HG02973 (cell line): Measurements from ENCODE around the gene GRM3.
"Not testable (repeated sequence)": the region's sequence is repeated elsewhere in the genome, so short reads cannot be mapped to it uniquely, and the experiment has no call there.

Source experiments
- ATAC-seq: cut with Tn5 transposase; IDR thresholded peaks from one replicate; pipeline ENCODE4 v1.9.1; 2021; ENCODE audit warnings: moderate library complexity; ENCODE audit not compliant: unreplicated experiment

The GRM3 gene

GRCh38 chr7:86643561-86644281 lies at the start of gene GRM3:
GRM3 (plus strand) TSS chr7:86643909; CDS start chr7:86765146, 121,237 bp downstream.
- ATAC-seq, result no peak

DNA sequence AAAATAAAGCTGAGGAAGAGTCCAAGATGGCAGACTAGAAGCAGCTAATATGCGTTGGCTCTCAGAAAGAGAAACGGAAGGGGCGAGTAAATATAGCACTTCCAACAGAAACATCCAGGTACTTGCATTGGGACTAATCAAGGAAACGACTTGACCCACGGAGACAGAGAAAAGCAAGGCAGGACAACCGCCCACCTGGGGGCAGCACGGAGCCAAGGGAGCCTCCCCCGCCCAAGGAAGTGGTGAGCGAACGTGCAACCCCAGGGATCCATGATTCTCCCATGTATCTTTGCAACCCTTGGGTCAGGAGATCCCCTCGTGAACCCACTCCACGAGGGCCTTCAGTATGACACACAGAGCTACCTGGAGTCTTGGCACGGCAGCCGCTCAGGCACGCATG lies 45.4 kb upstream of the GRM3 start:
- ATAC-seq, result no peak

DNA sequence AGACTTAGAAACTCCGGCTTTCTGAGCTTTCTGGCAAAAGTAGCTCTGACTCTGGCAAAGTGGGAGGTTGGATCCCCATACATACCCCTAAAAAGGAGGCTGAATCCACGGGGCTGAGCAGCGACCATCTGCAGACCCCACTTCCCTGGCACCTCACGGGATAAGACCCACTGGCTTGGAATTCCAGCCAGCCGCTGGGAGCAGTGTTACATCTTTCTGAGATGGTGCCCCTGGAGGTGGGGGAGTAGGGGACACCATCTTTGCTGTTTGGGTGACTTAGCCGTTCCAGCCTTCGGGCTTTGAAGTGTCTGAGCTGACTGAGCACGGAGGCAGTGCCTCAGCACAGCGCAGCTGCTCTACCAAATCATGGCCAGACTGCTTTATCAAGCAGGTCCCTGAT lies 45.0 kb upstream of the GRM3 start:
- ATAC-seq, result no peak

- ATAC-seq, result no peak
Observed at GRCh38 chr7:86600506-86601290, 43.0 kb upstream of the GRM3 start.

GRCh38 chr7:86615711-86616110 lies 28.0 kb upstream of the GRM3 start:
- not testable (repeated sequence) for ATAC-seq

DNA sequence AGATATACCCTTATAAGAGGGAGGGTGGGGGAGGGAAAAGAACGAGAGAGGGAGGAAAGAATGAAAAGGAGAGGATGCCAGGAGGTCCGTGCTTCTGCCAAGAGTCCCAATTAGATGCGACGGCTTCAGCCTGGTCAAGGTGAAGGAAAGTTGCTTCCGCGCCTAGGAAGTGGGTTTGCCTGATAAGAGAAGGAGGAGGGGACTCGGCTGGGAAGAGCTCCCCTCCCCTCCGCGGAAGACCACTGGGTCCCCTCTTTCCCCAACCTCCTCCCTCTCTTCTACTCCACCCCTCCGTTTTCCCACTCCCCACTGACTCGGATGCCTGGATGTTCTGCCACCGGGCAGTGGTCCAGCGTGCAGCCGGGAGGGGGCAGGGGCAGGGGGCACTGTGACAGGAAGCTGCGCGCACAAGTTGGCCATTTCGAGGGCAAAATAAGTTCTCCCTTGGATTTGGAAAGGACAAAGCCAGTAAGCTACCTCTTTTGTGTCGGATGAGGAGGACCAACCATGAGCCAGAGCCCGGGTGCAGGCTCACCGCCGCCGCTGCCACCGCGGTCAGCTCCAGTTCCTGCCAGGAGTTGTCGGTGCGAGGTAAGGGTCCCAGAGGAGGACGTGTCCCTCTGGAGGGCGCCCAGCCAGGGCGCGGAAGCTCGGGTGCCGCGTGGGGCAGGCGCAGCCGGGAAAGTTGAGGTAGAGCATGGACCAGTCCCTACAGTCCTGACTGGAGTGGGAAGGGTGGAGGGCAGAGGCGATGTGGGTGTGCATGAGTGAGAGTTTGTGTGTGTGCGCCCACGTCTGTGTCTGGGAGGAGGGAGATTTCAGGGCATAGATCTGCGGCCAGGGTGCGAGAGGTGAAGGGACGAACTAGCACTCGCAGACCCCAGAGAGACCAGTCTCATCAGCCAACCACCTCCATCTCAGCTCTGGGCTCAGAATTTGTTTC lies 844 bp downstream of the GRM3 start:
- ATAC-seq, result no peak

DNA sequence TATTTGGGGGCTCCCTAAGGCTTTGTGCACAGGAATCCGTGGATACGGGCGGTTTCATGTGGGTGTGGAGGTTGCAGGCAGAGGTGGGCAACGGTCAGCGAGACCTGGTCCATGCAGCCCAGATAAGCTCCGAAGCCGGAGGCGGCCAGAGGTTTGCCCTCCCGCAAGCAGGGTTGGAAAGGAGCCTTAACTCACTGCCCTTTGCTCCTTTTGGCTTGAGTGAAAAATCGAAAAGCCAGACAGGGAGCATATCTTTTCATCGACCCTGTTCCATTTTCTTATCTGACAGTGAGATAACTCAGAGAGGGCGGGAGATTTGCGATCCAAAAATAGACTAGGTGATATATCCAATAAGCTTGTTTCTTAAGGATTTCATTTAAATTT lies 1.5 kb downstream of the GRM3 start:
- ATAC-seq, result no peak

DNA sequence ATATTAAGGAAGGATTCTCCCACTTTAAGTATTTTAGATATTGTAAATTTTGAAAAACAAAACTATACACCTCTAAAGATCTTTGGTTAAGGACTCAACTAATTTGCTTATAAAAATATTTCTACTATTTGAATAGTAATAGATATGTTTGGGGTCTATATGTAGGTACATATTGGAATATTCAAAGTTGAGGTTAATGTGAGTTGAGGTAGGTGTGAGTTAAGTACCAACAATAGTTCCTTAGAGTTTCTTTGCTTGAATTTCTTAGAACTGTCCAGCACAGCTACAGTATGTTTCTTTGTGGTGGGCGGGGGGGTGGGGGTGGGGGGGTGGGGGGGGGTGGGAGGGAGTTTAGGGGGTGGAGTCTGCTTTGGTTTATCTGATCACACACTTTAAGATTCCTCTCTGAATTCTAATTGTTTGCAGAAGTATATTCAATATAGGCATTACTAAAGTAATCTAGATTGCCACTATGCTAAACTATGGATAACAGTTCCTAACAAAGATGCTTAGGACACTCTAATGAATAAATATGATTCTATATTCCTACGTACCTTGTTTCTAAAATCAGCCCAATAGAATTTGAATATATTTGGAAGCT lies 2.1 kb downstream of the GRM3 start:
- no peak for ATAC-seq

GRCh38 chr7:86647385-86648094 lies 3.8 kb downstream of the GRM3 start:
- no peak for ATAC-seq

- ATAC-seq, result no peak
Observed at GRCh38 chr7:86648169-86648568, 4.5 kb downstream of the GRM3 start.

DNA sequence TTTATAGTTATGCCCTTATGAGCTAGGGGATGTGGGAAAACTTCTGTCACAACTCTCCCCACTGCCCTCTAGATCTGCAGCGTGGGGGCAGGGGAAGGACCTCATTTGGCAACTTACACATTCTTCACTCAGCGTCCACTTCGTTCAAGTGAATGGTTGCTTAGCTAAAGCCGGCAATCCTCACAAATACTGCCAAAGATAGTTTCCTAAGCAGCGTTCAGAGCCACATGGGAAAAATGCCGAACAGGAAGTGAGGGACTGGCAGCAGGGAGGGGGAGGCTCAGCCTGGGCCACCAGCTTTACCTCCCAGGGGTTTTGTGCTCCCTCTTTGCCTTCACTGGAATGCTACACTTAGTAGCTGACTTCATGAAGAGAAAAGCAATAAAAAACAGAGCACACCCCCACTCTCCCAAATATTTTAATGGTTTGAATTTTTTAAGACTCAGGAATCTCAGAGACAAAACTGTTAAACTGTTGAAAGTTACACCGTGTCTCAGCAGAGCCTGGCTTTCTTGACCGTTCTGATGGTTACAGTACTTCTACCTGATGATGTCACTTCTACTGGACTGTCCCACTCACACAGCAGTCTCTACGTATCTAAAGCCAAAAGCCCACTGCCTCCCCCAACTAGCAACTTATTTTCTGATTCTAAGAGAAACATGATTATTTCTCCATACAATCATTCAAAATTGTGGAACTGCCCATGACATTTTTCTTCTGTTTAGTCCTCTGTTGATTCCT lies 10.4 kb downstream of the GRM3 start:
- ATAC-seq, result no peak

DNA sequence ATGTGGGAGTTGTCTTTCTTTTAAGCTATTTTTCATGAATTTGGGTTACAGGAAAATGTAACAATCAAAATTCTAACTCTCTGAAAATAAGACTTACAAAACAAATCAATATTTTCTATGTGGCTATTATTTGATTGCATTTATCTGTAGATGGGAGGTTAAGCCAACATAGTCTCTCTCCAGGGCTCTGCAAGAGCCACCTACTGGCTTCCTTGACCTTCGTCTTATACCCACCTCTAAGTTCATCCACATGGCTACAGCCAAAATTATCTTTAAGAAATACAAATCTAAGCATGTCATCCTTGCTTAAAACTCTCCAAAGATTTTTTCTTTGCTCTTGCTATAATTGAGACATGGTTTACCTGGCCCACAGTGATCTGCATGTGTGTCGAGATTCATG lies 14.2 kb downstream of the GRM3 start:
- no peak for ATAC-seq

GRCh38 chr7:86660950-86661462 lies 17.3 kb downstream of the GRM3 start:
- ATAC-seq, result no peak

DNA sequence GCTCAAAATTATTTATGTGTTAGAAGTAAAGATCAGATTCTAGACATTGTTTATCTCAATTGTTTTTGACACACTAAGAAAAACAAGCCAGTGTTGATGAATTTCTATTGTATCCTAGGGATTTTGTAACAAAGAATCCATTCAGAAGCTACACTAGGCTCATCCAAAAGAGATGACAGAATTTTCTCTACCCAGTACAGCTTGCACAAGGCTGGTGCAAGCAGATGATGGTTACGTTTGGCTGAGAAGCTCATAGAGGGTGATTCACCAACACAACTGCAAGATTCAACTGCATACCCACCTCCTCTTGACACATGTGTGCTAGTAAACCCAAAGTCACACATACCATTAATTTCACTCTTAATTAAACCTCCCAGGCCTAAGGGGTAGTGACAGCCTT lies 20.8 kb downstream of the GRM3 start:
- ATAC-seq, result no peak

GRCh38 chr7:86664991-86665390 lies 21.3 kb downstream of the GRM3 start:
- no peak for ATAC-seq

DNA sequence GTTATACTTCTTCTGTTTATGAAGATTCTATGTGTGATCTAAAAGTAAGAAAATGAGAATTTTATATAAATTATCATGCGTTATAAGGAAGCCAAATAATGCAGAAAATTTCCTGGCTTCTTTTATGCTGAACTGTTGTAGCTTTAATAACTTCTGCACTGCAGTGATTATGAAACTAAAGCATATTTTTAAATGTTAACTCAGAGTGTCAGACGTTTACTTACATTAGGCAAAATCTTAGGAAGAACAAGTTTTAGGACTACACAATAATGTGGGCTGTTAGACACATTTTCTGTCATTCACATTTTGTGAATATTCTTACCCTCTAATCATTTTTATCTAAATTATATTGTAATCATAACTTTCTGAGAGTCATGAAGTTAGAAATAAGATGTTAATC lies 22.0 kb downstream of the GRM3 start:
- ATAC-seq, result no peak

DNA sequence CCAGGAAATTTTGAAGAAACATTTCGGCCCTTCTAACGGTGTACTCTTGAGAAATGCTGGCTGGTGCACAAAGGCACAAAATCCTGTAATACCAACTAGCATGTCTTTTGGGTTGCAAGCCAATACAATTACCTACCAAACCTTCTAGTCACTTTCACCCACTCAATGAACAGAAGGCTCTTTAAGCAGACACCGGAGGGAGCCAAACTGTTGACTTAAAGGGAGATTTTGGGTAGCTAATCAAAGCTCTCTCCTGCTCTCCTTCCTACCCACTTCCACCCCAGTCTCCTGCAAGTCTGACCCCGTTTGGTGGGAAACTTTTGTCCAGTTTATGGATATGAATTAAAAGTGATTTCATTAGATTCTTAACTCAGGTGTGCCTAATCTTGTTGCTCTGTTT lies 24.0 kb downstream of the GRM3 start:
- no peak for ATAC-seq

DNA sequence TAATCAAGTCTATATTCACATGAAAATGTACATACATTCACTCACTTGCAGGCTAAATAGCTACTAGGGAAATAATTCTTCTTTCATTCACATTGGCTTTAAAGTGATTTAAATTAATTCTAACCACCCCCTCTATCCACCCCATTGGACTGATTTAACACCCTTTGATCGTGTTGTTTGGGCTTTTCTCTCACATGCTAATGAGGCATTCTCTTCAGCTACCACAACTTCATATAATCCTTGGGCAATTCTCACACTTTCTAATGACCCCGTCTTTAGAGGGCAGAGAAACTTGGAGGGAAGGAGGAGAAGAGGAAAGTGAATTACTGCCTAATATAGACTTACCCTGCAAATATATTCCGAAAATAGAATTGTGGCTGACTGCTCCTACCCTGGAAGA lies 24.6 kb downstream of the GRM3 start:
- ATAC-seq, result no peak

DNA sequence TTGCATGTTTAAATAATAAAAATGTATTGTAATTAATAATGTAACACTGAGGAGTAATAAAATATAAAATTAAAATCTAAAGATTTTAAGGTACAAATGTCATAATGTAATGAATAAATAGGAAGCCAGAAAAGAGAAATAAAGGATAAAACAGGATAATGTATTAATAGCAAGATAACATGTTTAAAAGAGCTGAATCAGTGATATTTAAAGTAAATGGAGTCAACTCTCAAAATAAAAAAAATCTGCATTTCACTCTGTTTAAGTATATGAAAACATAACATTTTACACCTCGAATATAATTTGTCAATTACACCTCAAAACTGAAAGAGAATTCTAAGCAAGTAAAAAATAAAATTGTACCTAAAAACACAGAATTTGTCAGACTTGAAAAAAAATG lies 44.1 kb downstream of the GRM3 start:
- no peak for ATAC-seq
